Measurements from ENCODE around the gene FHIT. TPM values are rescaled to one million over a fixed set of nuclear protein-coding genes. Genes with fewer than 3 reads are reported as not detected.

FHIT gene
- total RNA-seq, 4 donors from 2014 or later, result 4.6 to 6.1 (median 5.7) TPM

DNA sequence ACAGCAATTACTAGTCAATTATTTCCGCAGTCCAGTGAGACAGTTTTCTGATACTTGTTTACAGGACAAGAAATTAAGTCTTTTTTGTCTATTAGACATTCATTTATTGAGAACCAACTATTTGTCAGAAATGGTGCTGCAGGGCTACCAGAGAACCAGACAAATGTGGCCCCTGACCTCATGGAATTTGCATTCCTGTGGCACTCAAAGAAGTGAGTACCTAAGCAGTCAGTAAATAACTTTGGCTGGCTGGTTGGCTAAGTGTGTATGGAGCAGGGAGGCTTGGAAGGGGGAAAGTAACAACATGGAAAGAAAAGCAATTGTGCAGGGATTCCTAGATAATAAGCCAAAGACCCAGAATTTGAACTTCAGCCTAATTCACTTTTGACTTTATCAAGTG is 1364.5 kb downstream of the FHIT start:
- Histone ChIP-seq H3K4me3 (no peak overlapping the region), H3K27me3 (no peaks in the 10 kb centered on the region), H3K27ac (replicated peaks in 1 of 4) (no peak overlapping the region), H3K36me3 (no peaks in the 10 kb centered on the region), H3K4me1 (no peaks in the 10 kb centered on the region), H3K9me3 (no peaks in the 10 kb centered on the region)
- TF ChIP-seq EP300 (IDR thresholded peaks at IDR 0.05) (no peak), POLR2A (IDR thresholded peaks at IDR 0.05; ENCODE audit: low read depth) (no peak), POLR2AphosphoS5 (IDR thresholded peaks at IDR 0.05) (no peak)
- TF ChIP-seq, protein P1, sequence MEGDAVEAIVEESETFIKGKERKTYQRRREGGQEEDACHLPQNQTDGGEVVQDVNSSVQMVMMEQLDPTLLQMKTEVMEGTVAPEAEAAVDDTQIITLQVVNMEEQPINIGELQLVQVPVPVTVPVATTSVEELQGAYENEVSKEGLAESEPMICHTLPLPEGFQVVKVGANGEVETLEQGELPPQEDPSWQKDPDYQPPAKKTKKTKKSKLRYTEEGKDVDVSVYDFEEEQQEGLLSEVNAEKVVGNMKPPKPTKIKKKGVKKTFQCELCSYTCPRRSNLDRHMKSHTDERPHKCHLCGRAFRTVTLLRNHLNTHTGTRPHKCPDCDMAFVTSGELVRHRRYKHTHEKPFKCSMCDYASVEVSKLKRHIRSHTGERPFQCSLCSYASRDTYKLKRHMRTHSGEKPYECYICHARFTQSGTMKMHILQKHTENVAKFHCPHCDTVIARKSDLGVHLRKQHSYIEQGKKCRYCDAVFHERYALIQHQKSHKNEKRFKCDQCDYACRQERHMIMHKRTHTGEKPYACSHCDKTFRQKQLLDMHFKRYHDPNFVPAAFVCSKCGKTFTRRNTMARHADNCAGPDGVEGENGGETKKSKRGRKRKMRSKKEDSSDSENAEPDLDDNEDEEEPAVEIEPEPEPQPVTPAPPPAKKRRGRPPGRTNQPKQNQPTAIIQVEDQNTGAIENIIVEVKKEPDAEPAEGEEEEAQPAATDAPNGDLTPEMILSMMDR (IDR thresholded peaks at IDR 0.05), result no peak
- intact Hi-C loops (cut with DNase I), result no loop called here
- WGBS, result 95% methylated on average over 1 of the region's 1 CpG
- DNase-seq (ENCODE audit: extremely low spot score), result no peak

DNA sequence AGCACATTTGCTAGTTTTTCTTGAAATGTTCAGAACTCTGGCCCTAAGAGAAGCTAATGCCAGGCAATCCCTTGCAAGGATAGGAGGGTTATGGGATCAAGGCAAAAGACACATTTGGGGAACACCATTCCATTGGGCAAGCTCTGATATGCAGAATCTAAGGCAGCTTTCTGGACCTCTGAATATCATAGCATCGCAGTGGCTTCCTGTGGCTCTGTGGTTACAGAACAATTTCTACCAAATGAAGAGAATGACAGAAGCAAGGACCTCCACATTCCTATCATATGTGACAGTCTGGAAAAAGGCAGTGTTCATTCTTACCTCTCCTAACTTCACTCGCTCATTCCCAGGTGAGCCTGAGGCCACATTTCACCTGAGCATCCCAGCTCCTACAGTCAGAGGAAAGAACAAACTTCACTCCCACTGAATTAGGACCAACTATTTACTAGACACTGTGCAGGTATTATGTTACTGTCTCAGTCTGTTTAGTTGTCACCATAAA is 1365.3 kb downstream of the FHIT start:
- no peak for TF ChIP-seq POLR2A (IDR thresholded peaks at IDR 0.05; ENCODE audit: low read depth)
- TF ChIP-seq, protein P1 (IDR thresholded peaks at IDR 0.05), result no peak
- no peak for TF ChIP-seq POLR2AphosphoS5 (IDR thresholded peaks at IDR 0.05)
- no peak for TF ChIP-seq EP300 (IDR thresholded peaks at IDR 0.05)
- Histone ChIP-seq H3K4me1 (no peaks in the 10 kb centered on the region), H3K36me3 (no peaks in the 10 kb centered on the region), H3K4me3 (no peak overlapping the region), H3K27me3 (no peaks in the 10 kb centered on the region), H3K9me3 (no peaks in the 10 kb centered on the region), H3K27ac (replicated peaks in 1 of 4) (no peak overlapping the region)
- DNase-seq (ENCODE audit: extremely low spot score), result no peak
- 82% methylated on average over 2 of the region's 2 CpGs for whole genome bisulfite sequencing
- intact Hi-C loops (cut with DNase I), result no loop called here

- TF ChIP-seq EP300 (IDR thresholded peaks at IDR 0.05) (no peak), POLR2AphosphoS5 (IDR thresholded peaks at IDR 0.05) (no peak), POLR2A (IDR thresholded peaks at IDR 0.05; ENCODE audit: low read depth) (no peak)
- TF ChIP-seq, protein P1 (IDR thresholded peaks at IDR 0.05), result no peak
- H3K27me3 ChIP-seq, result no peaks in the 10 kb centered on the region
- 81% methylated on average over 4 of the region's 4 CpGs for WGBS
- H3K4me1 ChIP-seq, result no peaks in the 10 kb centered on the region
- no peak overlapping the region for H3K27ac ChIP-seq (replicated peaks in 1 of 4)
- intact Hi-C loops (cut with DNase I), result no loop called here
- H3K9me3 ChIP-seq, result no peaks in the 10 kb centered on the region
- no peak for DNase-seq (ENCODE audit: extremely low spot score)
- no peaks in the 10 kb centered on the region for H3K36me3 ChIP-seq
- no peak overlapping the region for H3K4me3 ChIP-seq
Observed at GRCh38 chr3:59885101-59885500, 1366.2 kb downstream of the FHIT start.

GRCh38 chr3:59884409-59884808 is 1366.8 kb downstream of the FHIT start:
- Histone ChIP-seq H3K4me1 (no peaks in the 10 kb centered on the region), H3K9me3 (no peaks in the 10 kb centered on the region), H3K27me3 (no peaks in the 10 kb centered on the region), H3K36me3 (no peaks in the 10 kb centered on the region), H3K4me3 (no peak overlapping the region), H3K27ac (replicated peaks in 1 of 4) (no peak overlapping the region)
- DNase-seq (ENCODE audit: extremely low spot score), result no peak
- WGBS, result 78% methylated on average over 2 of the region's 2 CpGs
- TF ChIP-seq EP300 (IDR thresholded peaks at IDR 0.05) (no peak), POLR2AphosphoS5 (IDR thresholded peaks at IDR 0.05) (no peak), POLR2A (IDR thresholded peaks at IDR 0.05; ENCODE audit: low read depth) (no peak)
- TF ChIP-seq, protein P1 (IDR thresholded peaks at IDR 0.05), result no peak
- intact Hi-C loops (cut with DNase I), result no loop called here

DNA sequence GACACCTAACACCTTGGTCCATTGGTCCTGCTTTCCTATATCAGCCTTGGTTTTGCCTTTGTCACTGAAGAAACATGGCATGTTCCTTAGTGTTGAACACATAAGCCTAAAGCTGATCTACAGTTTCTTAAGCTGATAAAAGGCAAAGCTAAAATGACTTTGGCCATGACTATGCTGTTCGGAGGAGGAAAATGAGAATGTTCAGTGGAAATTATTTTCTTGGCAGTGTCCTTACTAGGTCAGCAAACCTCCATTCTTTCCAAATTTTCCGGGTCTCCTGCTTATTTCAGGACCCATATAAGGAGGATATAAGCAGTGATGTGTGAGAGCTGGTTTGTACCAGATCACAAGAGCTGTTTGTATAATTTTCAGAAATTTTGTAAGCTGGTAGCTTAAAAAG is 1368.5 kb downstream of the FHIT start:
- no peaks in the 10 kb centered on the region for H3K9me3 ChIP-seq
- H3K36me3 ChIP-seq, result no peaks in the 10 kb centered on the region
- H3K27ac ChIP-seq (replicated peaks in 1 of 4), result no peak overlapping the region
- intact Hi-C loops (cut with DNase I), result no loop called here
- TF ChIP-seq EP300 (IDR thresholded peaks at IDR 0.05), result no peak
- TF ChIP-seq, protein P1 (IDR thresholded peaks at IDR 0.05), result no peak
- TF ChIP-seq POLR2A (IDR thresholded peaks at IDR 0.05; ENCODE audit: low read depth), result no peak
- no peak for TF ChIP-seq POLR2AphosphoS5 (IDR thresholded peaks at IDR 0.05)
- no peak for DNase-seq (ENCODE audit: extremely low spot score)
- WGBS, result 77% methylated on average over 2 of the region's 2 CpGs
- no peaks in the 10 kb centered on the region for H3K4me1 ChIP-seq
- H3K27me3 ChIP-seq, result no peaks in the 10 kb centered on the region
- no peak overlapping the region for H3K4me3 ChIP-seq

Data from esophagus muscularis mucosa (tissue), 4 donors.